SK-N-SH (cell line): Measurements from ENCODE around the gene GPR152. TPM values are rescaled to one million over a fixed set of nuclear protein-coding genes. Genes with fewer than 3 reads are reported as not detected.
"Not testable (repeated sequence)": the region's sequence is repeated elsewhere in the genome, so short reads cannot be mapped to it uniquely, and the experiment has no call there.

Experiments used
- CTCF ChIA-PET: fragments of 300-600, 350-600 bp; formaldehyde crosslinking; extraction: SDS; loops from one replicate; lab custom pipeline; 2021; lab: Yijun Ruan, JAX
- POLR2A ChIA-PET: fragments of 350-600 bp; sonication (Branson Sonifier 250); formaldehyde crosslinking; extraction: SDS; loops from one replicate; lab custom pipeline; 2020; ENCODE audit warnings: antibody characterized with exemption, inconsistent platforms; lab: Yijun Ruan, JAX
- DNase-seq: peaks from one replicate; pipeline ENCODE4 v3.0.0; 2012
- H2AFZ ChIP-seq: fragments of 200-600 bp; sonication (generic); 2 replicates; pipeline ENCODE4 v1.8.1; 2016; ENCODE audit warnings: antibody characterized with exemption, mild to moderate bottlenecking, low read depth
- H3F3A ChIP-seq: fragments of 200-600 bp; sonication (generic); replicated peaks from 2 replicates; pipeline ENCODE3; 2016; ENCODE audit warnings: antibody characterized with exemption, mild to moderate bottlenecking; ENCODE audit not compliant: insufficient read depth
- H3K27ac ChIP-seq, 2 experiments: fragments of 200-500 bp in 1 of 2; fragments of 200-600 bp in 1 of 2; sonication (Bioruptor generic) in 1 of 2; sonication (generic), shearing (Covaris generic) in 1 of 2; 2 replicates each; pipeline versions ENCODE4 v1.5.1 to v1.6.1; 2014 to 2016; ENCODE audit warnings: low read depth in 2 of 2, inconsistent platforms in 1 of 2, low read length in 1 of 2, mild to moderate bottlenecking in 1 of 2, mixed read lengths in 1 of 2
- H3K27me3 ChIP-seq: fragments of 200-600 bp; sonication (generic), shearing (Covaris generic); 2 replicates; pipeline ENCODE4 v1.6.1; 2016; ENCODE audit warnings: mixed run types; ENCODE audit not compliant: insufficient read depth
- H3K36me3 ChIP-seq, 2 experiments: fragments of 200-500 bp in 1 of 2; fragments of 200-600 bp in 1 of 2; sonication (Bioruptor generic) in 1 of 2; sonication (generic) in 1 of 2; replicated peaks in 1 of 2; 2 replicates each; pipeline versions ENCODE3 to v1.5.1; 2014 to 2016; ENCODE audit warnings: low read length in 1 of 2, mild to moderate bottlenecking in 1 of 2; ENCODE audit not compliant: insufficient read depth in 2 of 2, control insufficient read depth in 1 of 2
- H3K4me1 ChIP-seq, 2 experiments: fragments of 200-500 bp in 1 of 2; fragments of 200-600 bp in 1 of 2; sonication (Bioruptor generic) in 1 of 2; sonication (generic), shearing (Covaris generic) in 1 of 2; 2 replicates each; pipeline versions ENCODE4 v1.5.1 to v1.6.1; 2014 to 2016; ENCODE audit warnings: low read depth in 1 of 2, low read length in 1 of 2, mixed run types in 1 of 2; ENCODE audit not compliant: insufficient read depth in 2 of 2, control insufficient read depth in 1 of 2
- H3K4me2 ChIP-seq: fragments of 200-600 bp; sonication (generic), shearing (Covaris generic); 2 replicates; pipeline ENCODE4 v1.6.1; 2017; ENCODE audit warnings: mixed run types
- H3K4me3 ChIP-seq, 2 experiments: fragments of 200-500 bp in 1 of 2; fragments of 200-600 bp in 1 of 2; sonication (Bioruptor generic) in 1 of 2; sonication (generic), shearing (Covaris generic) in 1 of 2; 2 replicates each; pipeline versions ENCODE4 v1.5.1 to v1.8.1; 2014 to 2016; ENCODE audit warnings: low read depth in 2 of 2, inconsistent platforms in 1 of 2, low read length in 1 of 2, mild to moderate bottlenecking in 1 of 2, mixed read lengths in 1 of 2, moderate library complexity in 1 of 2
- H3K79me2 ChIP-seq: fragments of 200-600 bp; sonication (generic); 2 replicates; pipeline ENCODE4 v1.8.1; 2017; ENCODE audit warnings: mild to moderate bottlenecking; ENCODE audit not compliant: insufficient read depth
- H3K9ac ChIP-seq: fragments of 200-600 bp; sonication (generic); 2 replicates; pipeline ENCODE4 v1.6.1; 2017; ENCODE audit warnings: mixed run types
- H3K9me2 ChIP-seq: fragments of 200-600 bp; sonication (generic); 2 replicates; pipeline ENCODE4 v1.6.1; 2017; ENCODE audit warnings: mixed run types
- H3K9me3 ChIP-seq: fragments of 200-600 bp; sonication (generic); 2 replicates; pipeline ENCODE4 v1.6.1; 2017; ENCODE audit warnings: mixed run types, mild to moderate bottlenecking, moderate library complexity
- H4K20me1 ChIP-seq: fragments of 200-600 bp; sonication (generic); 2 replicates; pipeline ENCODE4 v1.6.1; 2017; ENCODE audit warnings: mild to moderate bottlenecking, mixed run types; ENCODE audit not compliant: insufficient read depth
- CHD2 ChIP-seq: fragments of 150-350 bp; IDR thresholded peaks from 2 replicates; pipeline ENCODE4 v1.6.1; 2018; ENCODE audit warnings: low read length; ENCODE audit not compliant: partially characterized antibody
- CTCF ChIP-seq: fragments of 200-600 bp; sonication (generic); IDR thresholded peaks from 2 replicates; pipeline ENCODE4 v1.6.1; 2017; ENCODE audit warnings: antibody characterized with exemption, mild to moderate bottlenecking, moderate library complexity
- ELF1 ChIP-seq: IDR thresholded peaks from 2 replicates; pipeline ENCODE4 v1.4.0; 2012
- EP300 ChIP-seq, 2 experiments: IDR thresholded peaks; 2 replicates each; pipeline versions ENCODE4 v1.4.0 to v1.6.1; 2012; ENCODE audit warnings: borderline replicate concordance in 1 of 2, low read depth in 1 of 2, low read length in 1 of 2
- FOSL2 ChIP-seq: IDR thresholded peaks from 2 replicates; pipeline ENCODE4 v1.4.0; 2012; ENCODE audit warnings: low read depth, mild to moderate bottlenecking, moderate library complexity, borderline replicate concordance
- GABPA ChIP-seq: IDR thresholded peaks from 2 replicates; pipeline ENCODE4 v1.4.0; 2012; ENCODE audit warnings: low read depth, mild to moderate bottlenecking
- IRF3 ChIP-seq: fragments of 150-350 bp; IDR thresholded peaks from 2 replicates; pipeline ENCODE4 v1.6.1; 2016; ENCODE audit warnings: mild to moderate bottlenecking, low read depth, low read length
- MXI1 ChIP-seq: IDR thresholded peaks from 2 replicates; pipeline ENCODE4 v1.6.1; 2012; ENCODE audit warnings: mild to moderate bottlenecking, low read depth, low read length, improper control_type of control experiment
- NFIC ChIP-seq: IDR thresholded peaks from 2 replicates; pipeline ENCODE4 v1.4.0; 2012; ENCODE audit warnings: borderline replicate concordance
- POLR2AphosphoS5 ChIP-seq: IDR thresholded peaks from 2 replicates; pipeline ENCODE4 v1.6.1; 2012; ENCODE audit warnings: low read depth, low read length
- RAD21 ChIP-seq: IDR thresholded peaks from 2 replicates; pipeline ENCODE4 v1.6.1; 2012; ENCODE audit warnings: mild to moderate bottlenecking, low read length
- RCOR1 ChIP-seq: fragments of 150-350 bp; IDR thresholded peaks from 2 replicates; pipeline ENCODE4 v1.6.1; 2017; ENCODE audit warnings: antibody characterized with exemption, low read length
- RFX5 ChIP-seq: IDR thresholded peaks from 2 replicates; pipeline ENCODE4 v1.6.1; 2012; ENCODE audit warnings: mild to moderate bottlenecking, improper control_type of control experiment, low read length
- SIN3A ChIP-seq: IDR thresholded peaks from 2 replicates; pipeline ENCODE4 v1.6.1; 2012; ENCODE audit warnings: low read depth, mild to moderate bottlenecking, low read length, moderate library complexity, borderline replicate concordance
- TEAD4 ChIP-seq: IDR thresholded peaks from 2 replicates; pipeline ENCODE4 v1.4.0; 2012; ENCODE audit warnings: mild to moderate bottlenecking, borderline replicate concordance; ENCODE audit not compliant: insufficient read depth
- USF1 ChIP-seq: IDR thresholded peaks from 2 replicates; pipeline ENCODE4 v1.4.0; 2012; ENCODE audit warnings: low read depth, borderline replicate concordance
- WGBS: methylation state at CpG from one replicate; pipeline ENCODE4 v1.1.6; 2017; ENCODE audit warnings: low lambda C conversion rate; 5-methylcytosine and 5-hydroxymethylcytosine counted together
- polyA plus RNA-seq, 3 experiments: library from polyadenylated mRNA; depleted of rRNA; stranded (reverse); fragments of >200 nt; gene quantifications; 2 replicates each; pipeline ENCODE4 v1.2.3, GENCODE V29; 2012
- TF ChIP-seq, protein P1 (sequence below): IDR thresholded peaks from 2 replicates; pipeline ENCODE4; 2012

The GPR152 gene
- polyA plus RNA-seq, 1 of the 3 experiments (the other 2 are of a cell fraction): not detected

GRCh38 chr11:67404515-67405195 lies 47.9 kb downstream of the GPR152 start:
- Histone ChIP-seq H3K9me3 (no peaks in the 10 kb centered on the region), H3K36me3 (no peaks in the 10 kb centered on the region), H3K4me1 (peaks cover 9 to 14% of the 10 kb centered on the region in 2 experiments; a peak in 2 of 4 replicates), H3K9ac (no peak overlapping the region), H3K79me2 (peaks cover 18% of the 10 kb centered on the region), H3K9me2 (no peaks in the 10 kb centered on the region), H3K27ac (no peak overlapping the region), H3K4me2 (no peak overlapping the region), H3F3A (no peaks in the 10 kb centered on the region), H2AFZ (no peak overlapping the region), H3K27me3 (no peaks in the 10 kb centered on the region), H3K4me3 (no peak overlapping the region), H4K20me1 (peaks cover 11% of the 10 kb centered on the region)
- TF ChIP-seq CTCF: no peak
- TF ChIP-seq NFIC: no peak
- no peak for TF ChIP-seq ELF1
- TF ChIP-seq IRF3: no peak
- TF ChIP-seq SIN3A: no peak
- TF ChIP-seq POLR2AphosphoS5: no peak
- no peak for TF ChIP-seq GABPA
- TF ChIP-seq FOSL2: no peak
- TF ChIP-seq CHD2: no peak
- TF ChIP-seq USF1: no peak
- TF ChIP-seq RFX5: no peak
- TF ChIP-seq, protein P1, sequence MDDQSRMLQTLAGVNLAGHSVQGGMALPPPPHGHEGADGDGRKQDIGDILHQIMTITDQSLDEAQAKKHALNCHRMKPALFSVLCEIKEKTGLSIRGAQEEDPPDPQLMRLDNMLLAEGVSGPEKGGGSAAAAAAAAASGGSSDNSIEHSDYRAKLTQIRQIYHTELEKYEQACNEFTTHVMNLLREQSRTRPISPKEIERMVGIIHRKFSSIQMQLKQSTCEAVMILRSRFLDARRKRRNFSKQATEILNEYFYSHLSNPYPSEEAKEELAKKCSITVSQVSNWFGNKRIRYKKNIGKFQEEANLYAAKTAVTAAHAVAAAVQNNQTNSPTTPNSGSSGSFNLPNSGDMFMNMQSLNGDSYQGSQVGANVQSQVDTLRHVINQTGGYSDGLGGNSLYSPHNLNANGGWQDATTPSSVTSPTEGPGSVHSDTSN: no peak
- no peak for TF ChIP-seq MXI1
- no peak for TF ChIP-seq RAD21
- no peak for TF ChIP-seq RCOR1
- TF ChIP-seq EP300 (IDR thresholded peaks at IDR 0.05; ENCODE audit: borderline replicate concordance in 1 of 2, low read depth in 1 of 2, low read length in 1 of 2): no peak
- TF ChIP-seq TEAD4: no peak
- ChIA-PET POLR2A (no interaction called here), CTCF (interaction anchor here (0.8 to 1.3 kb wide), 3 partner anchors 15 to 57 kb away, joined by 3 to 4 read pairs (median 3); no protein-coding TSS in a partner anchor)
- no peak for DNase-seq
- 87% methylated on average over 6 of the region's 13 CpGs for WGBS

DNA sequence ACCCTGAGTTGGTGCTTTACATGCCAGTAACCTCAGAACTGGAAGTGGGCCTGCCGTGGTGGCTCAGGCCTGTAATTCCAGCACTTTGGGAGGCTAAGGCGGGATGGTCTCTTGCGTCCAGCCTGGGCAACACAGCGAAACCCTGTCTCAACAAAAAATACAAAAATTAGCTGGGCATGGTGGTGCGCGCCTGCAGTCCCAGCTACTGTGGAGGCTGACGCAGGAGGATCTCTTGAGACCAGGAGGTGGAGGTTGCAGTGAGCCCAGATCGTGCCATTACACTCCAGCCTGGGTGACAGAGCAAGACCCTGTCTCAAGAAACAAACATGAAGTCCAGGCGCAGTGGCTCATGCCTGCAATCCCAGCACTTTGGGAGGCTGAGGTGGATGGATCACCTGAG lies 49.4 kb downstream of the GPR152 start:
- H3K27me3 ChIP-seq, H2AFZ ChIP-seq, H3F3A ChIP-seq, H3K4me2 ChIP-seq, H3K9me3 ChIP-seq, DNase-seq, H3K4me3 ChIP-seq, H3K27ac ChIP-seq, H3K9ac ChIP-seq, H3K9me2 ChIP-seq, POLR2A ChIA-PET: not testable (repeated sequence)
- peaks cover 25% of the 10 kb centered on the region for H3K79me2 ChIP-seq
- CTCF ChIA-PET: interaction anchor here (0.7 to 4.1 kb wide), 3 partner anchors 11 to 182 kb away, joined by 3 to 32 read pairs (median 20); partner anchors contain the start of genes RAD9A and TMEM134
- H4K20me1 ChIP-seq: peaks cover 14% of the 10 kb centered on the region
- H3K36me3 ChIP-seq: peaks cover 3 to 13% of the 10 kb centered on the region in 2 experiments
- H3K4me1 ChIP-seq: peaks cover 9 to 17% of the 10 kb centered on the region in 2 experiments; a peak in 2 of 4 replicates
- WGBS: 97% methylated on average over 9 of the region's 9 CpGs
